Measurements from ENCODE around the gene JPH3. TPM values are rescaled to one million over a fixed set of nuclear protein-coding genes. Genes with fewer than 3 reads are reported as not detected.

Gene JPH3
- polyA plus RNA-seq, 3 donors, result not detected

GRCh38 chr16:87611456-87611855 lies 9.1 kb downstream of the JPH3 start:
- Mint-ChIP-seq H3K36me3 (no peaks in the 10 kb centered on the region), H3K27ac (no peak overlapping the region), H3K27me3 (ENCODE audit: low read depth in 3 of 3) (peaks cover 10 to 13% (median 11%) of the 10 kb centered on the region in 3 donors), H3K4me3 (no peak overlapping the region), H3K9me3 (peaks cover 0 to 2% (median 0%) of the 10 kb centered on the region in 7 donors), H3K4me1 (no peaks in the 10 kb centered on the region)
- Histone ChIP-seq H3K27me3 (ENCODE audit: control insufficient read depth in 2 of 2, insufficient read depth in 2 of 2, low read length in 2 of 2) (peaks cover 0 to 6% of the 10 kb centered on the region in 2 donors), H3K4me3 (replicated peaks in 1 of 3; ENCODE audit: low read depth in 2 of 3, low read length in 3 of 3) (no peak overlapping the region), H3K9ac (ENCODE audit: insufficient read depth, low read length, poor library complexity, severe bottlenecking) (no peak overlapping the region), H3K79me2 (ENCODE audit: insufficient read depth, low read length) (no peaks in the 10 kb centered on the region), H3K4me2 (replicated peaks; ENCODE audit: extremely low read depth, low read length, poor library complexity, severe bottlenecking) (no peak overlapping the region), H4K20me1 (ENCODE audit: insufficient read depth, low read length) (no peaks in the 10 kb centered on the region), H3K27ac (ENCODE audit: low read depth in 1 of 2, low read length in 2 of 2) (no peak overlapping the region), H3K36me3 (replicated peaks in 1 of 2; ENCODE audit: control insufficient read depth in 1 of 2, insufficient read depth in 2 of 2, low read length in 2 of 2) (no peaks in the 10 kb centered on the region), H2AFZ (ENCODE audit: insufficient read depth, low read depth, low read length, poor library complexity, severe bottlenecking) (no peak overlapping the region), H3K9me3 (replicated peaks in 1 of 2; ENCODE audit: control insufficient read depth in 1 of 2, insufficient read depth in 1 of 2, low read length in 2 of 2) (no peaks in the 10 kb centered on the region), H3K4me1 (ENCODE audit: control insufficient read depth in 1 of 2, insufficient read depth in 2 of 2, low read length in 2 of 2) (no peaks in the 10 kb centered on the region)
- WGBS (ENCODE audit: insufficient coverage), result 93% methylated on average over 6 of the region's 6 CpGs
- DNase-seq, result no peak
- TF ChIP-seq CTCF (IDR thresholded peaks at IDR 0.05), result no peak
- intact Hi-C loops (cut with micrococcal nuclease), result no loop called here

- TF ChIP-seq CTCF (IDR thresholded peaks at IDR 0.05), result no peak
- Mint-ChIP-seq H3K9me3 (peaks cover 0 to 2% (median 0%) of the 10 kb centered on the region in 7 donors), H3K27ac (no peak overlapping the region)
Observed at GRCh38 chr16:87613961-87614360, 11.7 kb downstream of the JPH3 start.

More at GRCh38 chr16:87613961-87614360, 11.7 kb downstream of the JPH3 start:
- DNase-seq, result no peak
- Histone ChIP-seq H4K20me1 (ENCODE audit: insufficient read depth, low read length) (no peaks in the 10 kb centered on the region), H3K4me1 (ENCODE audit: control insufficient read depth in 1 of 2, insufficient read depth in 2 of 2, low read length in 2 of 2) (no peaks in the 10 kb centered on the region), H3K4me2 (replicated peaks; ENCODE audit: extremely low read depth, low read length, poor library complexity, severe bottlenecking) (no peak overlapping the region), H3K4me3 (replicated peaks in 1 of 3; ENCODE audit: low read depth in 2 of 3, low read length in 3 of 3) (no peak overlapping the region), H3K27ac (ENCODE audit: low read depth in 1 of 2, low read length in 2 of 2) (no peak overlapping the region), H3K27me3 (ENCODE audit: control insufficient read depth in 2 of 2, insufficient read depth in 2 of 2, low read length in 2 of 2) (peaks cover 0 to 3% of the 10 kb centered on the region in 2 donors), H3K9me3 (replicated peaks in 1 of 2; ENCODE audit: control insufficient read depth in 1 of 2, insufficient read depth in 1 of 2, low read length in 2 of 2) (no peaks in the 10 kb centered on the region), H3K9ac (ENCODE audit: insufficient read depth, low read length, poor library complexity, severe bottlenecking) (no peak overlapping the region), H3K79me2 (ENCODE audit: insufficient read depth, low read length) (no peaks in the 10 kb centered on the region), H3K36me3 (replicated peaks in 1 of 2; ENCODE audit: control insufficient read depth in 1 of 2, insufficient read depth in 2 of 2, low read length in 2 of 2) (no peaks in the 10 kb centered on the region), H2AFZ (ENCODE audit: insufficient read depth, low read depth, low read length, poor library complexity, severe bottlenecking) (no peak overlapping the region)
- Mint-ChIP-seq H3K27me3 (ENCODE audit: low read depth in 3 of 3) (peaks cover 2 to 8% (median 6%) of the 10 kb centered on the region in 3 donors), H3K36me3 (no peaks in the 10 kb centered on the region), H3K4me1 (no peaks in the 10 kb centered on the region), H3K4me3 (no peak overlapping the region)
- intact Hi-C loops (cut with micrococcal nuclease), result no loop called here
- WGBS (ENCODE audit: insufficient coverage), result 89% methylated on average over 9 of the region's 10 CpGs
